ENCODE data around the gene OSBPL8. TPM values are rescaled to one million over a fixed set of nuclear protein-coding genes. Genes with fewer than 3 reads are reported as not detected.

The OSBPL8 gene
- total and polyA plus RNA-seq, 2 experiments from 2014 or later: 64.4 to 73.4 TPM

- in situ Hi-C loops (cut with MboI): no loop called here
- no peaks in the 10 kb centered on the region for H3K9me2 ChIP-seq (ENCODE audit: insufficient read depth)
- H3F3A ChIP-seq (ENCODE audit: insufficient read depth): peaks cover 23% of the 10 kb centered on the region
- TF ChIP-seq EZH2phosphoT487 (IDR thresholded peaks at IDR 0.05; ENCODE audit: insufficient read depth, low read depth): no peak
- no peak for TF ChIP-seq EZH2 (IDR thresholded peaks at IDR 0.05; ENCODE audit: insufficient read depth, poor library complexity, severe bottlenecking)
- H3K4me3 ChIP-seq: no peak overlapping the region
- WGBS, 2 experiments (ENCODE audit: low coverage in 1 of 2, low lambda C conversion rate in 2 of 2, missing lambda C conversion rate in 2 of 2): 77 to 88% methylated on average over 1 of the region's 1 CpG
- H3K9ac ChIP-seq: no peak overlapping the region
- H3K4me2 ChIP-seq (ENCODE audit: unreplicated experiment): no peak overlapping the region
- H3K36me3 ChIP-seq (ENCODE audit: low read depth): no peaks in the 10 kb centered on the region
- H3K79me2 ChIP-seq (ENCODE audit: insufficient read depth): peaks cover 90% of the 10 kb centered on the region
- H2AFZ ChIP-seq: no peak overlapping the region
- no peak for DNase-seq
- no peak overlapping the region for H3K27ac ChIP-seq
- H3K4me1 ChIP-seq (ENCODE audit: insufficient read depth): peaks cover 22% of the 10 kb centered on the region
- H3K9me3 ChIP-seq (ENCODE audit: low read depth): no peaks in the 10 kb centered on the region
- peaks cover 4% of the 10 kb centered on the region for H4K20me1 ChIP-seq (ENCODE audit: insufficient read depth)
- no peaks in the 10 kb centered on the region for H3K27me3 ChIP-seq (replicated peaks; ENCODE audit: insufficient read depth)
Measured at GRCh38 chr12:76471579-76471978, 88.0 kb downstream of the OSBPL8 start.

- no peak overlapping the region for H3K9ac ChIP-seq
- H3K36me3 ChIP-seq (ENCODE audit: low read depth): no peaks in the 10 kb centered on the region
- peaks cover 26% of the 10 kb centered on the region for H3F3A ChIP-seq (ENCODE audit: insufficient read depth)
- in situ Hi-C loops (cut with MboI): no loop called here
- 62 to 67% methylated on average over 7 of the region's 7 CpGs for WGBS, 2 experiments (ENCODE audit: low coverage in 1 of 2, low lambda C conversion rate in 2 of 2, missing lambda C conversion rate in 2 of 2)
- no peaks in the 10 kb centered on the region for H3K9me2 ChIP-seq (ENCODE audit: insufficient read depth)
- peaks cover 4% of the 10 kb centered on the region for H4K20me1 ChIP-seq (ENCODE audit: insufficient read depth)
- no peaks in the 10 kb centered on the region for H3K9me3 ChIP-seq (ENCODE audit: low read depth)
- H3K27me3 ChIP-seq (replicated peaks; ENCODE audit: insufficient read depth): no peaks in the 10 kb centered on the region
- H3K4me2 ChIP-seq (ENCODE audit: unreplicated experiment): peak overlapping the region; percentile 64
- H2AFZ ChIP-seq: no peak overlapping the region
- peaks cover 22% of the 10 kb centered on the region for H3K4me1 ChIP-seq (ENCODE audit: insufficient read depth)
- no peak for TF ChIP-seq EZH2phosphoT487 (IDR thresholded peaks at IDR 0.05; ENCODE audit: insufficient read depth, low read depth)
- no peak for TF ChIP-seq EZH2 (IDR thresholded peaks at IDR 0.05; ENCODE audit: insufficient read depth, poor library complexity, severe bottlenecking)
- peaks cover 88% of the 10 kb centered on the region for H3K79me2 ChIP-seq (ENCODE audit: insufficient read depth)
- no peak overlapping the region for H3K4me3 ChIP-seq
- H3K27ac ChIP-seq: peak overlapping the region; percentile 45
- peak; percentile 88 for DNase-seq
Measured at GRCh38 chr12:76470028-76470939, 89.3 kb downstream of the OSBPL8 start.

- Histone ChIP-seq H2AFZ (no peak overlapping the region), H3K79me2 (ENCODE audit: insufficient read depth) (peaks cover 99% of the 10 kb centered on the region), H3K9me3 (ENCODE audit: low read depth) (no peaks in the 10 kb centered on the region), H3K27me3 (replicated peaks; ENCODE audit: insufficient read depth) (no peaks in the 10 kb centered on the region), H3K4me2 (ENCODE audit: unreplicated experiment) (no peak overlapping the region), H4K20me1 (ENCODE audit: insufficient read depth) (peaks cover 3% of the 10 kb centered on the region; the same call in 1 of the 2 replicates), H3K4me3 (no peak overlapping the region), H3K9ac (no peak overlapping the region), H3K27ac (no peak overlapping the region), H3K4me1 (ENCODE audit: insufficient read depth) (peaks cover 8% of the 10 kb centered on the region), H3K9me2 (ENCODE audit: insufficient read depth) (no peaks in the 10 kb centered on the region), H3F3A (ENCODE audit: insufficient read depth) (peaks cover 5% of the 10 kb centered on the region; the same call in 1 of the 2 replicates), H3K36me3 (ENCODE audit: low read depth) (no peaks in the 10 kb centered on the region)
- TF ChIP-seq EZH2 (IDR thresholded peaks at IDR 0.05; ENCODE audit: insufficient read depth, poor library complexity, severe bottlenecking) (no peak), EZH2phosphoT487 (IDR thresholded peaks at IDR 0.05; ENCODE audit: insufficient read depth, low read depth) (no peak)
- whole genome bisulfite sequencing, 2 experiments (ENCODE audit: low coverage in 1 of 2, low lambda C conversion rate in 2 of 2, missing lambda C conversion rate in 2 of 2): 94 to 95% methylated on average over 5 of the region's 5 CpGs
- no peak for DNase-seq
- in situ Hi-C loops (cut with MboI): no loop called here
Measured at GRCh38 chr12:76464631-76465166, 94.9 kb downstream of the OSBPL8 start.

GRCh38 chr12:76462668-76463224, 96.8 kb downstream of the OSBPL8 start:
- no peak overlapping the region for H2AFZ ChIP-seq
- H3K36me3 ChIP-seq (ENCODE audit: low read depth): no peaks in the 10 kb centered on the region
- peaks cover 3% of the 10 kb centered on the region; the same call in 1 of the 2 replicates for H4K20me1 ChIP-seq (ENCODE audit: insufficient read depth)
- 0 out of 2 replicates have a peak, but pooled peaks cover 5% of the 10 kb centered on the region for H3K4me1 ChIP-seq (ENCODE audit: insufficient read depth)
- H3K79me2 ChIP-seq (ENCODE audit: insufficient read depth): peaks cover 92% of the 10 kb centered on the region
- no peak overlapping the region for H3K27ac ChIP-seq
- H3K27me3 ChIP-seq (replicated peaks; ENCODE audit: insufficient read depth): no peaks in the 10 kb centered on the region
- no peak overlapping the region for H3K4me3 ChIP-seq
- TF ChIP-seq EZH2phosphoT487 (IDR thresholded peaks at IDR 0.05; ENCODE audit: insufficient read depth, low read depth) (no peak), EZH2 (IDR thresholded peaks at IDR 0.05; ENCODE audit: insufficient read depth, poor library complexity, severe bottlenecking) (no peak)
- no peaks in the 10 kb centered on the region for H3K9me2 ChIP-seq (ENCODE audit: insufficient read depth)
- in situ Hi-C loops (cut with MboI): no loop called here
- WGBS, 2 experiments (ENCODE audit: low coverage in 1 of 2, low lambda C conversion rate in 2 of 2, missing lambda C conversion rate in 2 of 2): 76 to 81% methylated on average over 2 of the region's 2 CpGs
- H3K4me2 ChIP-seq (ENCODE audit: unreplicated experiment): no peak overlapping the region
- no peaks in the 10 kb centered on the region for H3K9me3 ChIP-seq (ENCODE audit: low read depth)
- H3K9ac ChIP-seq: no peak overlapping the region
- DNase-seq: no peak
- H3F3A ChIP-seq (ENCODE audit: insufficient read depth): peaks cover 5% of the 10 kb centered on the region; the same call in 1 of the 2 replicates
